Bone marrow (tissue), 2 donors: ENCODE measurements around the gene ZNF135.

Source experiments
- DNase-seq, 2 donors: peaks; one replicate each; lab custom pipeline; 2025; lab: John Stamatoyannopoulos, UW

ZNF135 gene

DNA sequence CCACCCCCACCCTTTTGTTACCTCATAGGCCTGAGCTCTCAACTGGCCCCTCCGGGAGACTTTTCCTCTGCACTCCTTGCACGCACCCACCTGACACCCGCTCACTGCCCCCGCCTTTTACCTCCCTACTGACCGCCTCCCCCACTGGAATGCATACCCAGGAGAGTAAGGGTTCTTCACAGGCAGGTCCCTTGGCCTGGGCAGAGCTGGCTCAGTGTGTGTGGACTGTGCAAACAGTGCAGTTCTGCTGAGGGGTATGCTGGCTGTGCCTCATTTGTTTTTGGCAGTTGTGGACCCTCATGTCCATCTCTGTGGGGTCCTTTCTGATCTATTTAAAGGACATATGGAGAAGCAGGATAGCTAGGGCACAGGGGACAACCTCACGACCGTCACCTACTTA, 34.0 kb downstream of the ZNF135 start:
- no peak for DNase-seq

DNA sequence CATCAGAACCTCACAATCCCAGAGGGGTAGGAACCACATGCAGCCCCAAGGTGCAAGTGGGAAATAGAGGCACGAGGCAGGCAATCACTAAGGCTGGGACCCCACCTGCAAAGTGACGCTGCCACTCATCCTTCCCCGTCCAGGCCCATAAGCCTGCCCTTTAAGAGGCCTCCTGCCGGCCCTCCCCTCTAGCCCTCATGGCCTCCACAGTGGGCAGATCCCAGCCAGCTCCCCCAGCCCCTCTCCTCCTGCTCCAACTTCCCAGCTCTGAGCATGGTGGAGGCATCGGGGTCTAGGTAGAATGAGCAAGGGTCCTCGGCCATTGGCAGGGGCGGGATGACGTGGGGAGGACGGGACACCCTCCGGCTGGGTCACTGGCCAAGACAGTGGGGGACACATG, 36.2 kb downstream of the ZNF135 start:
- no peak for DNase-seq

DNA sequence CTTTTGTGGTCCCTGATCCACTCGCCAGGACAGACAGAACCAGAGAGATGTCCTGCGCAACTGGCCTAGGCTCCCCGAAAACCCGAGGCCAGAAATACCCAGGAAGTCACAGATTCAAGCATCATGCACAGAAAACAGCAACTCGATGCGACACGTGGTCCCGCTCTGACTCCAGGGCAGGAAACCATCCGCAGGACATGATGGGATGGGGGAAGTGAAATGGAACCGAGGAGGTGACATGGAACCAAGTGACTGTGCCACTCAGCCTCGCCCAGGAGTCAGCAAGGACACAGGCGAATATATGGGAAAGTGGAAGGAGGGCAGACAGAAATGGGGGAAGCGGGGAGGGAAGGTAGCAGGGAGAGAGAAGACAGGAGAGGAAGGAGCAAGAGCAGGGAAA, 37.8 kb downstream of the ZNF135 start:
- DNase-seq: no peak

DNA sequence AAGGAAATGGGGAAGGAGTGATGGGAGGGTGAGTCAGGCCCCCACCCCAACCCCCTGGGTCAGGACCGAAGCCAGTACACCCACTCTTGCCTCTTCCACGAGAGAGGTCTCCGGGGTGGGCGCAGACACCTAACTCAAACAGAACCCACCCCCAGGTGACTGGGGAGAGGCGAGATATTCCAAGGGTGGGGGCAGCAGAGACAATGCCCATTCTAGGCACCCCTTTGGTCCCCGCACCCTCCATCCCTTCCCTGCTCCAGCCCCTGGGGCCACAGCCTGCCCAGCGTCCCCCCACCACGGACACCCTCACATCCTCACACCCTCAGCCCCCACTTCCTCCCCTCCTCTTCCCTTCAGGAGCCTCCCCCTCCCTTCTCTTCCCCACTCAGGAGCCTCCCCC, 38.3 kb downstream of the ZNF135 start:
- no peak for DNase-seq

DNA sequence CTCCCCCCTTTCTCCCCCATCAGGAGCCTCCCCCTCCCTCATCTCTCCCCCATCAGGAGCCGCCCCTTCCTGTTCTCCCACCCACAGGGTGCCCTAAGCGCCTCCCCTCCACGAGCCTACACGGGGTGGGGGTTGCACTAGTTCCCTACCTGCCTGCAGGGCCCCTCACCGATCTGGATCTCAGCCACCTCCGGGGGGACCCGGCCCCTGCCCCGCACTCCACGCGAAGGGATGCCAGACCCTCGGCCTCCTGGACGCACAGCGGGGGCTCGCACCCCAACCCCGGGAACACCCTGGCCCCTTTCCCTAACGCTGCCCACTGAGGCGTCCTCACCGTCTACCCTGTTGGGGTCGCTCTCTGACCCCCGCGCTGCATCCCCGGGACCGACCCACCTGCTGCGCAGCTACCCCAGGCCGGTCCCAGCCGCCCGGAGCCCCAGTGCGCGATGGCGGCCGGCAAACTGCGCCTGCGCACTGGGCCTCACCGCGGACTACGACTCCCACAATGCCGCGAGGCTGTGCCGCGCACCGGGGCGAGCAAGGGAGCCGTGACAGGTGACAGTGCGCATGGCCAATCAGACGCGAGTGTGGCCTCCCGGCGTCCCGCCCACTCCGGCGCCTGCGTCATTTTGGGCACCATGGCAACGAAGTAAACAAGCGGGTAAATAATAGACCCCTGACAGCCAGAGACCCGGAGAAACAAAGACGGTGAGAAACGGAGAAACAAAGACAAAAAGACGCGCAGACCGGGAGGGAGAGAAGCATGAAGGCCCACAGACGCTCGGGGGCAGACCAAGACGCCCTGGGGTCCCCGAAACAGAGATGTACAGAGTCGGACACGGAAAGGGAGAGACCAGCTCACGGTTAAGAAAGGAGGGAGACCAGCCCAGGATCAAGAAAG, 38.9 kb downstream of the ZNF135 start, which contains the start of gene ZSCAN18:
TSS of gene ZSCAN18 (minus strand) at position 451 of the 901 bp plus-strand sequence. CDS start 7,964 bp downstream, outside the sequence.
- DNase-seq: peak; percentile 63 to 94

DNA sequence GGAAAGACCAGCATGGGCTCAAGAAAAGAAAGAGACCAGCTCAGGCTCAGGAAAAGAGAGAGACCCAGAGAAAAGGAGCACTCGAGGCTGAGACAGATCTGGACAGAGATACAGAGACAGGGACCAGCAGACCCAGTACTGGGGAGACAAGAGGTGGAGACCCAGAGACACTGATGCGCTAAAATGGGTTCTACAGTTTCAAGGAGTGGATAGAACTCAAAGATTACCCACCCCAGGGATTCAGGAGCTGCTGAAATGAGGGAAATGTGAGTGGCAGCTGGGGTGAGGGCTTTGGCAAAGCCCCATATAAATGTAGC, 39.6 kb downstream of the ZNF135 start:
- DNase-seq: no peak

DNA sequence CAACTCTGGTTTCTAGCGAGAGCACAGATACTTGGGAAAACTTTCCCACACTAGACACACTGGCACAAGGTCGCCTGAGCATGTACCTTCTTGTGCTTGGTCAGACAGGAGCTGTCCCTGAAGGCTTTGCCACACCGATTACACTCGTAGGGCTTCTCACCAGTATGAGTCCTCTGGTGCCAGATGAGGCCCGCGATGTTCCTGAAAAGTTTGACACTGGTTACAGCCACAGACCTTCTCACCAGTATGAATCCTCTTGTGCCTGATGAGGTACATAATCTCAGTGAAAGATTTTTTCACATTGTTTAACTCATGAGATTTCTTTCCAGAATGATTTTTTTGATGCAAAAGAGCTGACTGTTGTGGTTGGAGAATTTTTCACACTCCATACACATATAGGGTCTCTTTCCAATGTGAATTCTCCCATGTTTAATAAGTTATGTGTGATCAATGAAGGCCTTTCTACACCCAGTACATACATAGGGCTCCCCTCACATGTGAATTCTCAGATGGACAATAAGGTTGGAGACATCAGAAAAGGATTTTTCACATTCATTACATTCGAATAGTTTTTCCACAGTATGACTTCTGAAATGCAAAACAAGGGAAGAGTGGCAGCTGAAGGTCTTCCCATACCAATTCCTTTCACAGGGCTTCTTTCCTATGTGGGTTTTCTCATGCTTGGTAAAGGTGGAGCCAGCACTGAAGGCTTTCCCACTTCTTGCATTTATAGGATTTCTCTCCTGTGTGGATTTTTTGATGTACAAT, 48.9 kb downstream of the ZNF135 start:
- DNase-seq: no peak

DNA sequence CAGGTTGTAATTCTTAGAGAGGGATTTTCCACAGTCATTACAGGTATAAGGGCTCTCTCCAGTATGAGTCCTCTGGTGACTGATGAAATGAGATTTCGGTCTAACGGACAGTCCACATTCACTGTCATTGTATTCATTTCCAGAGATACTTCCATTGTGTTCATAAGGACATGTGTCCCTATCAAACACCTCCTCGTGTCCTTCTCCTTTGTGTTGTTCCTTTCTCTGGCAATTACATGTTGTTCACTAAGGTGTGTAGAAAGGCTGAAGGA, 49.4 kb downstream of the ZNF135 start:
- no peak for DNase-seq

DNA sequence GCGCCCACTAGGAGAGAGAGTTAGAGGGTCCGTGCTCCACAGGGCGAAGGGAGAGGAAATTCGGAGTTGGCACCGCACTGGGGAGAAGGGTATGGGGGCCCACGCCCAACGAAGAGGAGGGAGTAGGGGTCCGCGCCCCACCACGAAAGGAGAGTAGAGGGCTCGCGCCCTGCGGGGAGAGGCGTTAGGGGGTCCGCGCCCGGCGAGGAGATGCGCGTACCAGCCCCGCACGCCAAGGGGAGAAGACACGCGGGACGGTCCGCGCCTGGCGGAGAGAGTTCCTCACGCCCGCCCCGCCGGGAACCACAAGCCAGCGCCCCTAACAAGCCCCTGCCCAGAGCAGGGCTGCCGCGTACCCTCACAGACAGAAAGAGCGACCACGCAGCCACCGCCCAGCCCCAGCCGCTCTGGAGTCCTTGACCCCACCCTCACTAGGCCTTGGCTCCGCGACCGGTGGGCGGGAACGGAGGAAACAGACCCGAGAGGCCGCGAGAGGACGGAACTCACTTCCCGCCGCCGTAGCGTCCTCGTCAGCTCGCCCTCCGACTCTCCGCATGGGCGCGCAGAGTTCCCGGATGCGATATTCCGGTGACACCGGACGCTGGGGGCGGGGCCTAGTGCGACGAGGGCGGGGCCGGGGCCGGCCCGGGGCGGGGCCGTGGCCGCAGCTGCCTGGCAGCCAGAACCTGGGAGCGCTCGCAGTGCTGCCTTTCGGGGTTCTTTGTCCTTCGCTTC, 58.9 kb downstream of the ZNF135 start:
- no peak for DNase-seq

DNA sequence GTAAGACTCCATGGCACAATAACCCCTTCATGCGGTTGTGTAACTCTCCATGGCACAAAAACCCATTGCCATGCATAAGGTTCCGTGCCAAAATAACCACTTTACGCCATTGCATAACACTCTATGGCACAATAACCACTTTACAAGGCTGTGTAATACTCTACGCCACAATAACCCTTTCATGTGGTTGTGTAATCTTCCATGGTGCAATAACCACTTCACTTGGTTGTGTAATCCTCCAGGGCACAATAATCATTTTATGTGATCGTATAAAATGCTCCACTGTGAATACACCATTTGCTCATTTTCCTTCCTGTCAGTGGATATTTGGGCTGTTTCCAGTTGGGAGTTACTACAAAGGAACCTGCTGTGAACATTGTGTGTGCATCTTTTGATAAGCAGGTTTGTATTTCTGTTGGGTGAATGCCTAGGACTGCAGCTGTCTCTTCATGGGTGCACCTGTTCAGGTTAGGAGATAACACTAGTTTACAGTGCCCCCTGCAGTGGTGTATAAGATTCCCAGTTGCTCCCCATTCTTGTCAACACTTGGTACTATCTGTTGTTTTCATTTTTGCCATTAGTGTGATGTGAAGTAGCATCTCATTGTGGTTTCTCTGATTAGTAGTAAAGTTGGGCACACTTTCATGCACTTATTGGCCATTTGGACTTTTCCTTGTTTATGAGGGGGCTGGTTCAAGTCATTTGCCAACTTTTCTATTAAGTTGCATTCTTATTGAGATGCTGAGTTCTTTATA, 60.1 kb downstream of the ZNF135 start:
- DNase-seq: no peak
